ENCODE measurements around the gene HSD3B2.

DNA sequence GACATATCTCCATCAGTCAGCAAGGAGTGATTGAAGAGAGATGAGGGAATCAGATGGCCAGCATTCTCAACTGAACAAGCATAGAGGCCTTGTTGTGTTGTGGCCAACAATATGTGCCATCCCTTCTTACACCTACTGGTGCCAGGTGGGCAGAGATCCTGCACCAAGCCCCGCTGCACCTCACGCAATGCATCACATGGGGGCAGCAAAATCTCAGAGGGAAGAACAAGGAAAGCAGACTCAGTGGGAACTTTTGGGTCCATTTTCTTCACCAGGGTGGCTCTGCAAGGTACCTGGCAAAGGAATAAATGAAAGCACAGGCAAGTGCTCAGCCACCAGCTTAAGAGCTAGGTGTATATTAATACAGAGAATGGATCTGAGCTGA is 33.2 kb downstream of the HSD3B2 start:
- TF ChIP-seq, protein P1, sequence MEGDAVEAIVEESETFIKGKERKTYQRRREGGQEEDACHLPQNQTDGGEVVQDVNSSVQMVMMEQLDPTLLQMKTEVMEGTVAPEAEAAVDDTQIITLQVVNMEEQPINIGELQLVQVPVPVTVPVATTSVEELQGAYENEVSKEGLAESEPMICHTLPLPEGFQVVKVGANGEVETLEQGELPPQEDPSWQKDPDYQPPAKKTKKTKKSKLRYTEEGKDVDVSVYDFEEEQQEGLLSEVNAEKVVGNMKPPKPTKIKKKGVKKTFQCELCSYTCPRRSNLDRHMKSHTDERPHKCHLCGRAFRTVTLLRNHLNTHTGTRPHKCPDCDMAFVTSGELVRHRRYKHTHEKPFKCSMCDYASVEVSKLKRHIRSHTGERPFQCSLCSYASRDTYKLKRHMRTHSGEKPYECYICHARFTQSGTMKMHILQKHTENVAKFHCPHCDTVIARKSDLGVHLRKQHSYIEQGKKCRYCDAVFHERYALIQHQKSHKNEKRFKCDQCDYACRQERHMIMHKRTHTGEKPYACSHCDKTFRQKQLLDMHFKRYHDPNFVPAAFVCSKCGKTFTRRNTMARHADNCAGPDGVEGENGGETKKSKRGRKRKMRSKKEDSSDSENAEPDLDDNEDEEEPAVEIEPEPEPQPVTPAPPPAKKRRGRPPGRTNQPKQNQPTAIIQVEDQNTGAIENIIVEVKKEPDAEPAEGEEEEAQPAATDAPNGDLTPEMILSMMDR (IDR thresholded peaks at IDR 0.05): no peak
- no peak for TF ChIP-seq POLR2A (IDR thresholded peaks at IDR 0.05)
